IPS-NIHi7 (cell line): Measurements from ENCODE around the gene ZNF558.
"Not testable (repeated sequence)": the region's sequence is repeated elsewhere in the genome, so short reads cannot be mapped to it uniquely, and the experiment has no call there.

Experiments used
- DNase-seq: peaks from one replicate; pipeline ENCODE4 v3.0.0; 2012; ENCODE audit warnings: mixed read lengths; ENCODE audit errors: extremely low spot score

Gene ZNF558

GRCh38 chr19:8806661-8807060, 25.4 kb downstream of the ZNF558 start:
- DNase-seq, result no peak

- no peak for DNase-seq
Observed at GRCh38 chr19:8794823-8795222, 37.3 kb downstream of the ZNF558 start.

- not testable (repeated sequence) for DNase-seq
Observed at GRCh38 chr19:8773587-8773986, 58.5 kb downstream of the ZNF558 start.

GRCh38 chr19:8769265-8769664, 62.8 kb downstream of the ZNF558 start:
- DNase-seq, result not testable (repeated sequence)

GRCh38 chr19:8767257-8767656, 64.8 kb downstream of the ZNF558 start:
- DNase-seq, result not testable (repeated sequence)
